Rectal smooth muscle tissue (tissue), 1 donor: ENCODE measurements around the gene STX4.
A peak's percentile ranks its signal among the peaks of the same experiment; 100 is the strongest.
"Not testable (repeated sequence)": the region's sequence is repeated elsewhere in the genome, so short reads cannot be mapped to it uniquely, and the experiment has no call there.

Source experiments
- H3K27ac ChIP-seq: one replicate; pipeline ENCODE4 v1.7.0; 2013; ENCODE audit warnings: low read depth, low read length, inconsistent platforms
- H3K27me3 ChIP-seq: one replicate; pipeline ENCODE4 v1.7.0; 2013; ENCODE audit warnings: low read length; ENCODE audit not compliant: control insufficient read depth, insufficient read depth
- H3K36me3 ChIP-seq: one replicate; pipeline ENCODE4 v1.7.0; 2013; ENCODE audit warnings: low read length; ENCODE audit not compliant: control insufficient read depth, insufficient read depth
- H3K4me1 ChIP-seq: one replicate; pipeline ENCODE4 v1.7.0; 2013; ENCODE audit warnings: low read length; ENCODE audit not compliant: control insufficient read depth, insufficient read depth
- H3K4me3 ChIP-seq: one replicate; pipeline ENCODE4 v1.7.0; 2013; ENCODE audit warnings: low read length
- H3K9ac ChIP-seq: one replicate; pipeline ENCODE4 v1.7.0; 2013; ENCODE audit warnings: low read length

Gene STX4

DNA sequence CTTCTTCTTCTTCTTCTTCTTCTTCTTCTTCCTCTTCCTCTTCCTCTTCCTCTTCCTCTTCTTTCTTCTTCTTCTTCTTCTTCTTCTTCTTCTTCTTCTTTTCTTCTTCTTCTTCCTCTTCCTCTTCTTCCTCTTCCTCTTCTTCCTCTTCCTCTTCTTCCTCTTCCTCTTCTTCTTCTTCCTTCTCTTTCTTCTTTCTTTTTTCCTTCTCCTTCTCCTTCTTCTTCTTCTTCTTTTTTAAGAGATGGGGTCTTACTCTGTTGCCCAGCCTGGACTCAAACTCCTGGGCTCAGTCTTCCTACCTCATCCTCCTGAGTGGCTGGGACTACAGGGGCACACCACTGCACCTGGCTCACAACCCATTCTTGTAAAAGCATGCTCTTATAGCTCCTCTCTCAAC, 20.1 kb upstream of the STX4 start:
- peaks cover 23% of the 10 kb centered on the region for H3K27me3 ChIP-seq
- not testable (repeated sequence) for H3K36me3 ChIP-seq, H3K4me3 ChIP-seq, H3K9ac ChIP-seq, H3K27ac ChIP-seq, H3K4me1 ChIP-seq

DNA sequence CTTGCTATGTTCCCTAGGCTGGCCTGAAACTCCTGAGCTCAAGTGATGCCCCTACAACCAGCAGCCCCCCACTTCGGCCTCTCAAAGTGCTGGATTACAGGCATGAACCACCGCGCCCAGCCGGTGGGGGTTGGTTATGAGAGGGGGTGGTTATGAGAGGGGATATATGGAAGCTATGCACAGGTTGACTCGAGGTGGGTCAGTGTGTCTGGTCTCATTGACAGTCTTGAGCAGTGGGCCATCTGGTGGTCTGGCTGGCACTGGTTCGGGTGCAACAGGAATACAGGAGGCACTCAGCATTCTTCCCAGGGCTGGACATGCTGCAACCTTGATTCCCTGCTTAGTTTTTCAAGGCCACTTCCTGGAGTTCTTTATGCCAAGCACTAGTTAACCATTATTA, 17.3 kb upstream of the STX4 start:
- Histone ChIP-seq H3K27ac (no peak overlapping the region), H3K27me3 (peaks cover 16% of the 10 kb centered on the region), H3K9ac (no peak overlapping the region), H3K4me3 (no peak overlapping the region), H3K4me1 (no peaks in the 10 kb centered on the region), H3K36me3 (no peaks in the 10 kb centered on the region)

DNA sequence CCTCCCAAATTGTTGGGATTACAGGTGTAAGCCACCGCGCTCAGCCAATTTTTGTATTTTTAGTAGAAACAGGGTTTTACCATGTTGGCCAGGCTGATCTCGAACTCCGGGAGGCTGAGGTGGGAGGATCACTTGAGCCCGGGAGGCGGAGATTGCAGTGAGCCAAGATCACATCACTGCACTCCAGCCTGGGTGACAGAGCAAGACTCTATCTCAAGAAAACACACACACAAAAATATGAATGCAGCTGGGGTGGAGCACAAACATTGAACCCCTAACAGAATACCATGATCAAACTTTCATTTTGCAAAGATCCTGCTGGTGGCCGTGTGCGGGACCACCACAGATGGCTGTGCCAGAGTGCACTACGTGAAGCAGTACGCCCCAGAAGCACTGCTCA, 15.6 kb upstream of the STX4 start:
- not testable (repeated sequence) for H3K9ac ChIP-seq, H3K4me3 ChIP-seq, H3K27me3 ChIP-seq, H3K27ac ChIP-seq, H3K36me3 ChIP-seq, H3K4me1 ChIP-seq

DNA sequence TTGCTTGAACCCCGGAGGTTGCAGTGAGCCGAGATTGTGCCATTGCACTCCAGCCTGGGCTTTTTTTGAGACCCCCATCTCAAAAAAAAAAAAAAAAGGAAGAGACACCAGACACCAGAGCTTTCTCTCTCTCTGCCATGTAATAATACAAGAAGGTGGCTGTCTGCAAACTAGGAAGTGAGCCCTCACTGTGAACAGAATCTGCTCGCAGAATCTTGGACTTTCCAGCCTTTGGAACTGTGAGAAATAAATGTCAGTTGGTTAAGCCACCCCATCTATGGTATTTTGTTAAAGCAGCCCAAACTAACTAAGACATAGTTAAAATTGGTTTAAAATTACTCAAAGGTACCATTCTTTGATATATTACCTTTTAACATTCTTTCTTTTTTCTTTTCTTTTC, 12.8 kb upstream of the STX4 start:
- Histone ChIP-seq H3K4me1 (no peaks in the 10 kb centered on the region), H3K27ac (no peak overlapping the region), H3K36me3 (no peaks in the 10 kb centered on the region), H3K27me3 (no peaks in the 10 kb centered on the region), H3K4me3 (no peak overlapping the region), H3K9ac (no peak overlapping the region)

DNA sequence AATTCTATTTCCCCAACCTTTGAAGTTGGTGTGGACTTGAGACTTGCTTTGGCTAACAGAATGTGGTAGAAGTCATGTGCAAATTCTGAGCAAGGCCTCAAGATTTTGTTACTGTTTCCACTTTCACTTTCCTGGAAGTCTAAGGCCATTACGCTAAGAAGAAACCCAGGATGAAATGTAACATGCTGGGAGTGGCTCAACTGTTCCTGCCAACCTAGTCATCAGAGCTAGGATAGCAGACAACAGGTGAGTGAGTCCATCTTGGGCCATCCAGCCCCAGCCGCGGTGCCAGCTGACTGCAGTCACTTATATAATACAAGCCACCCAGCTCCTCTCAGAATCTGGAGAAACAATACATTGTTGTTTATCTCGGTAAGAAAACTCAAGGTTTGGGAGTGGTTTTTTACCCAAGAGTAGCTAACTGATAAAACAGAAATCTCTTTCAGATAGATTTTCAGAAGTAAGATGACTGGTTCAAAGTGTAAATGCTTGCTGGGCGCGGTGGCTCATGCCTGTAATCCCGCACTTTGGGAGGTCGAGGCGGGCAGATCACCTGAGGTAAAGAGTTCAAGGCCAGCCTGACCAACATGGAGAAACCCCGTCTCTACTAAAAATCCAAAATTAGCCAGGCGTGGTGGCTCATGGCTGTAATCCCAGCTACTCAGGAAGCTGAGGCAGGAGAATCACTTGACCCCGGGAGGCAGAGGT, 10.7 kb upstream of the STX4 start:
- H3K36me3 ChIP-seq: no peaks in the 10 kb centered on the region
- H3K27me3 ChIP-seq: no peaks in the 10 kb centered on the region
- H3K4me3 ChIP-seq: no peak overlapping the region
- H3K4me1 ChIP-seq: no peaks in the 10 kb centered on the region
- no peak overlapping the region for H3K9ac ChIP-seq
- H3K27ac ChIP-seq: no peak overlapping the region

DNA sequence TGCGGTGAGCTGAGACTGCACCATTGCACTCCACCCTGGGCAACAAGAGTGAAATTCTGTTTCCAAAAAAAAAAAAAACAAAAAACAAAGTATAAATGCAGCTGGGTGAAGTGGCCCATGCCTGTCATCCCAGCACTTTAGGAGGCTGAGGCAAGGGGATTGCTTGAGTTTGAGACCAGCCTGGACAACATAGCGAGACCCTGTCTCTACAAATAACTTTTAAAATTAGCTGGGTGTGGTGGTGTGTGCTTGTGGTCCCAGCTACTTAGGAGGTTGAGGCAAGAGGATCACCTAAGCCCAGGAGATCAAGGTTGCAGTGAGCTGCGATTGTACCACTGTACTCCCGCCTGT, 10.1 kb upstream of the STX4 start:
- Histone ChIP-seq H3K9ac (no peak overlapping the region), H3K36me3 (no peaks in the 10 kb centered on the region), H3K4me3 (no peak overlapping the region), H3K4me1 (no peaks in the 10 kb centered on the region), H3K27ac (no peak overlapping the region), H3K27me3 (no peaks in the 10 kb centered on the region)

DNA sequence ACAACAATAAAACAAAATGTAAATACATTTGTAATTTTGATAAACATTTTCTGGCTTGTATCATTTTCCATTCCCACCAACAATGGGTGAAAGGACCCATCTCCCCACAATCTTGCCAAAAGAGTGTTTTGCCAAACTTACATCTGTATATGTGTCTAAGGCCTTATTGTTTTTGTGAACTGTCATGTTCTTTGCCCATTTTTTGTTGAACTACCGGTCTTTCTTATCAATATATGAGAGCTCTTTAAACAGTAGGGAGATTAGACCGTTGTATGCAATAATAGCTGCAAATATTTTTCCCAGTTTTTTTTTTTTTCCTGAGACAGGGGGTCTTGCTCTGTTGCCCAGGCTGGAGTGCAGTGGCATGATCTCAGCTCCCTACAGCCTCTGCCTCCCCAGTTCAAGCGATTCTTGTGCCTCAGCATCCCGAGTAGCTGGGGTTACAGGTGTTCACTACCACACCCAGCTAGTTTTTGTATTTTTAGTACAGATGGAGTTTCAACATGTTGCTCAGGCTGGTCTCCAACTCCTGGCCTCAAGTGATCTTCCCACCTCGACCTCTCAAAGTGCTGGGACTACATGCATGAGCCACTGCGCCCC, 9.6 kb upstream of the STX4 start:
- Histone ChIP-seq H3K4me1 (no peaks in the 10 kb centered on the region), H3K36me3 (no peaks in the 10 kb centered on the region), H3K4me3 (no peak overlapping the region), H3K27ac (no peak overlapping the region), H3K27me3 (no peaks in the 10 kb centered on the region), H3K9ac (no peak overlapping the region)

DNA sequence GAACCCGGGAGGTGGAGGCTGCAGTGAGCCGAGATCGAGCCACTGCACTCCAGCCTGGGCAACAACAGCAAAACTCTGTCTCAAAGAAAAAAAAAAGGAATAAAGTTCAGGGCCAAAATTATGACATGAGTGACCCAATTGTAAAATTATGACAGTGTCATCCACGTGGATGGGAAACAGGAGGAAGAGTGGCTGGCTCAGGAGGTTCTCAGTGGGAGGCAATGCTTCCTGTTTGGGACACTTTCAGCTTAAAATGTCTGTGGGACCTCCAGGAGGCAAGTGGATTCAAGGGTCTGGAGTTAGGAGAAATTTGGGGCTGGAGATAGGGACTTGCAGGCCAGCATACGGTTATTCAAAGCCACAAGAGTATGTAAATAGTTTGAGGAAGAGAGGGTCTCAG, 8.0 kb upstream of the STX4 start:
- no peak overlapping the region for H3K4me3 ChIP-seq
- H3K36me3 ChIP-seq: no peaks in the 10 kb centered on the region
- H3K9ac ChIP-seq: no peak overlapping the region
- H3K27me3 ChIP-seq: no peaks in the 10 kb centered on the region
- no peaks in the 10 kb centered on the region for H3K4me1 ChIP-seq
- H3K27ac ChIP-seq: no peak overlapping the region

DNA sequence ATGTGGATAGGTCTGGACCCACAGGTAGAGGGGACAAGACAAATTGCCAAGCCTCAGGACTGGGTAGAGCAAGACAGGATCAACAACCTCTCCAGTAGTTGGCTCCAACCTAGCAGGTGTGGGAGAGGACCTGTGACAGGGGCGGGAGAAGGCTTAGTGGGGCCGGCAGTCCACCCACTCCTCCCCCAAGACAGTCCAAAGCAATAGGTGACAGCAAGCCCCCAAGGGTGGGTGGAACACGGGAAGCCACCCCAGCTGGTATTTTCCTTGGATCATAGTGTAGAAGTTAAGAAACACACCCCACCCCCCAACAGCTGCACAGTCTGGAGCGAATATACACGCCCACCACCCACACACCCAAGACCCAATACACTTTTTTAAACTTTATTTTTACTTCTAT, 4.1 kb upstream of the STX4 start:
- Histone ChIP-seq H3K27ac (no peak overlapping the region), H3K9ac (no peak overlapping the region), H3K36me3 (no peaks in the 10 kb centered on the region), H3K4me3 (no peak overlapping the region), H3K4me1 (peaks cover under 1% of the 10 kb centered on the region), H3K27me3 (no peaks in the 10 kb centered on the region)

DNA sequence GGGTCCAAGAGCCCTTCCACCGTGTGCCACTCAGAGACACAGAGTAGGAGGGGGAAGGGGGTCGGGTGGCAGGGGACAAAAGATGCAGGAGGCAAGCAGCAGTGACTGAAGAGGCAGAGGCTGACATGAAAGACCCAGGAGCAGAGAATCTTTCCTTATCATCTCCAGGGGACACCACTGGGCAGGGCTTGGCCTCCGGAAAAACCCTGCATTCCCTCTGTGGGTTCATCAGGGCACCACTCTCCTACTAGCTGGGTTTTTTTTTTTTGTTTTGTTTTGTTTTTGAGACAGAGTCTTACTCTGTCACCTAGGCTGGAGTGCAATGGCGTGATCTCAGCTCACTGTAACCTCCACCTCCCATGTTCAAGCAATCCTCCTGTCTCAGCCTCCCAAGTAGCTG, 2.1 kb upstream of the STX4 start:
- Histone ChIP-seq H3K36me3 (no peaks in the 10 kb centered on the region), H3K27me3 (no peaks in the 10 kb centered on the region), H3K27ac (no peak overlapping the region), H3K9ac (no peak overlapping the region), H3K4me3 (no peak overlapping the region), H3K4me1 (peaks cover 3% of the 10 kb centered on the region)

DNA sequence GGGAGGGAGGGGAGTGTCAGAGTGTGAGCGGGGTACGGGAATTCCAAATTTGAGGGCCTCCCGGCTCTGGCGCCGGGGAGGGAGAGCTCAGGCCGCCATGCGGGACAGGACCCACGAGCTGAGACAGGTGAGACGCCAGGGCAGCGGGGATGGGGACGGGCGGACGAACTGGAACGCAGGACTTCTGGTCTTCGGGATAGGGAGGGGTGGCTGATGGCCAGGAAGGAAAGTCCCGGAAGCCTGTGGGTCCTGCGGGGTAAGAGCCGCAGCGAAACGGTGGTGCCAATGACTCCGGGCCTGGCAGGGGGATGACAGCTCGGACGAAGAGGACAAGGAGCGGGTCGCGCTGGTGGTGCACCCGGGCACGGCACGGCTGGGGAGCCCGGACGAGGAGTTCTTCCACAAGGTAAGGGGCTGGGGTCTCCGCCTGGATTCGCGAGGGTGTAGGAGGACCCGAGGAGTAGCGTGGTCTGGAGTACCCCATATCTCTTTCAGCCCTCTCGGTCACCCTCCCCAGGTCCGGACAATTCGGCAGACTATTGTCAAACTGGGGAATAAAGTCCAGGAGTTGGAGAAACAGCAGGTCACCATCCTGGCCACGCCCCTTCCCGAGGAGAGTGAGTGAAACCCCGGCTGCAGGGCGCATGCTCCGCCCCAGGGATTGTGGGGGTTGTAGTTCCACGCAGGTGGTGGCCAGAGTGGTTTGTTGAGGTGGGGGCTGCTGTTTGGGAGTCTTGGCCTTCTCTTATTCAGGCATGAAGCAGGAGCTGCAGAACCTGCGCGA, 543 bp downstream of the STX4 start:
- Histone ChIP-seq H3K27me3 (no peaks in the 10 kb centered on the region), H3K4me1 (peaks cover 3% of the 10 kb centered on the region), H3K36me3 (peaks cover 11% of the 10 kb centered on the region), H3K9ac (peak overlapping the region; percentile 87), H3K27ac (peak overlapping the region; percentile 82), H3K4me3 (peak overlapping the region; percentile 98)

DNA sequence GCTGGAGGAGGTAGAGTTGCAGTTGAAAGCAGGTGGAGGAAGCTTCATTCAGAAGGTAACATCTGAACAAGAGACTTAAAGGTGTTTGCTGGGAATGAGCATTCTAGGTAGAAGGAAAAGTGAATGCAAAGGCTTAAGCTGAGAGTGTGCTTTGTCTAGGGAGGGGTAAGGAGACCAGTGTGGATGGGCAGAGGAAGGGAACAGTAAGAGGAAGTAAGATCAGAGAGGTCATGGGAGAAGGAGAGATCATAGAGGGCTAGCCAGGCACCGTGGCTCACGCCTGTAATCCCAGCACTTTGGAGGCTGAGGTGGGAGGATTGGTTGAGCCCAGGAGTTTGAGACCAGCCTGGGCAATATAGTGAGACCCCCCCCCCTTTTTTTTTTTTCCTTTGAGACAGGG, 3.3 kb downstream of the STX4 start:
- peaks cover 3% of the 10 kb centered on the region for H3K4me1 ChIP-seq
- no peak overlapping the region for H3K4me3 ChIP-seq
- H3K27ac ChIP-seq: no peak overlapping the region
- H3K9ac ChIP-seq: no peak overlapping the region
- H3K27me3 ChIP-seq: no peaks in the 10 kb centered on the region
- peaks cover 26% of the 10 kb centered on the region for H3K36me3 ChIP-seq

DNA sequence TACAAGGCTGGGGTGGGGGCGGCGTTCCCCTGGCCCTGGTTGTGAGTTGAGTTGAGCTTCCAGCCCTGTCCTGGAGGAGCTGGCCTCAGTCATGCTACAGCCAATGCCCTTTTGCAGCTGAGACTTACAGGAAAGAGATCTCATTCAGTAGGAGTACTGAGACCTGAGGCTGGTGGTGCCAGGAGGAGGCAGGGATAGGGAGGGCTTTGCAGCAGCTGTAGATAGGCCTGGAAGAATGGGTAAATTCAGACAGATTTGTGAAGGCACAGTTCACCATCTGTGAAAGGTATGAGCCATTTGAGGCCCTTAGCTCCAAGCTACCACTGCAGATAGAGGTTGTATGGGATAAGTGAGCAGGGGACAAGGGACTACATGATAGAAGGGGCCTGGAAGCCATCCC, 5.6 kb downstream of the STX4 start:
- no peaks in the 10 kb centered on the region for H3K27me3 ChIP-seq
- H3K4me1 ChIP-seq: peaks cover 3% of the 10 kb centered on the region
- no peak overlapping the region for H3K4me3 ChIP-seq
- no peak overlapping the region for H3K9ac ChIP-seq
- H3K27ac ChIP-seq: no peak overlapping the region
- peaks cover 26% of the 10 kb centered on the region for H3K36me3 ChIP-seq
